NCI-H2196 (cell line): ENCODE data around the gene KCTD7.
"Not testable (repeated sequence)": the region's sequence is repeated elsewhere in the genome, so short reads cannot be mapped to it uniquely, and the experiment has no call there.

ENCODE experiments used
- DNase-seq: peaks from one replicate; lab custom pipeline; 2025; ENCODE audit not compliant: unreplicated experiment; lab: John Stamatoyannopoulos, UW

The KCTD7 gene

DNA sequence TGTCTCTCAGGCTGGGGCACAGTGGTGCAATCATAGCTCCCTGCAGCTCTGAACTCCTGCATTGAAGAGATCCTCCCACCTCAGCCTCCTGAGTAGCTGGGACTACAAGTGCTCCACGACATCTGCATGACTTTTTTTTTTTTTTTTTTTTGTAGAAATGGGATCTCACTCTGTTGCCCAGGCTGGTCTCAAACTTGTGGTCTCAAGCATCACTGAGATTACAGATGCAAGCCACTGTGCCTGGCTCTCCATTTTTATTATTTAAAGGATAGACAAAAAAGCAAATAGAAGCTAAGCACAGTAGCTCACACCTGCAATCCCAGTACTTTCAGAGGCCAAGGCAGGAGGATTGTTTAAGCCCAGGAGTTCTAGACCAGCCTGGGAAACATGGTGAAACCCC is 13.0 kb upstream of the KCTD7 start:
- DNase-seq: no peak

DNA sequence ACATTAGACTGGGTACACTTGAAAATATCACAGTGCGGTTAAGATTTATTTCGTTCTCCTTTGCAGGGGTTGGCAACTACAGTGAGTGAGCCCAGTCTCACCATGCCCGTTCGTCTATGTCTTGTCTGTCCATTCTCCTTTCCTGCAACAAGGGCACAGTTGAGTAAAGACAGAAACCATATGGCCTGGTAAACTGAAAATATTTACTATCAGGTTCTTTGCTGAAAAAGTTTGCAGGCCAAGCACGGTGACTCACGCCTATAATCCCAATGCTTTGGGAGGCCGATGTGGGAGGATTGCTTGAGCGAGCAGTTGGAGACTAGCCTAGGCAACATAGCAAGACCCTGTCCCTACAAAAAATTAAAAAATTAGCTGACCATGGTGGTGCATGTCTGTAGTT is 11.4 kb upstream of the KCTD7 start:
- DNase-seq: no peak

DNA sequence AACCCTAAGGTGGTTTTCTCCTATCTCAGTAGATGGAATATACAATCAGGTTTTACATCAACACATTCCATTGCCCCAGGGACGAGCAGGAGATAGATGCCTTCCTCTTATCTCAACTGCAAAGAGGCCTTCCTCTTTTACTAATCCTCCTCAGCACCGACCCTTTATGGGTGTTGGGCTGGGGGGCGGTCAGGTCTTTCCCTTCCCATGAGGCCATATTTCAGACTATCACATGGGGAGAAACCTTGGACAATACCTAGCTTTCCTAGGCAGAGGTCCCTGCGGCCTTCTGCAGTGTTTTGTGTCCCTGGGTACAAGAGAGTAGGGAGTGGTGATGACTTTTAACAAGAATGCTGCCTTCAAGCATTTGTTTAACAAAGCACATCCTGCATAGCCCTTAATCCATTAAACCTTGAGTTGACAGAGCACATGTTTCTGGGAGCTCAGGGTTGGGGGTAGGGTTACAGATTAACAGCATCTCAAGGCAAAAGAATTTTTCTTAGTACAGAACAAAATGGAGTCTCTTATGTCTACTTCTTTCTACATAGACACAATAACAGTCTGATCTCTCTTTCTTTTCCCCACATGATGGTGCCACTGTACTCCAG is 9.2 kb upstream of the KCTD7 start:
- not testable (repeated sequence) for DNase-seq

DNA sequence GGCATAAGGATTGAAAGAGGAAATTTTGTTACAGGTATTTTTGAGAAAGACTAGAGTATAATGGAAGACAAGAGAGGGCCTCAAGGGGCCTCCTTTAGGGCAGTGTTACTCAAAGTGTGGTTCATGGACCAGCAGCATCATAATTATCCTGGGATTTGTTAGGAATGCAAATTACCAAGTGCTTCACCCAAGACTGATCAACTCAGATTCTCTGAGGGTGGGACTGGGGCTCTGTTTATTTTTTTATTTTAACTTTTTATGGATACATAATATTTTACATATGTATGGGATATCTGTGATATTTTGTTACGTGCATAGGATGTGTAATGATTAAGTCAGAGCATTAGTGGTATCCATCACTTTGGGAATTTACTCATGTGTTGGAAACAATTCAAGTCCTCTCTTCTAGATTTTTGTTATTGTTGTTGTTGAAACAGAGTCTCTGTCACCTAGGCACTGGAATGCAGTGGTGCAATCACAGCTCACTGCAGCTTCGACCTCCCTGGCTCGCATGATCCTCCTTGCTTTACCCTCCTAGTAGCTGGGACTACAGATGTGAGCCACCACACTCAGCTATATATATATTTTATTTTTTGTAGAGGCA is 2.2 kb upstream of the KCTD7 start:
- no peak for DNase-seq

DNA sequence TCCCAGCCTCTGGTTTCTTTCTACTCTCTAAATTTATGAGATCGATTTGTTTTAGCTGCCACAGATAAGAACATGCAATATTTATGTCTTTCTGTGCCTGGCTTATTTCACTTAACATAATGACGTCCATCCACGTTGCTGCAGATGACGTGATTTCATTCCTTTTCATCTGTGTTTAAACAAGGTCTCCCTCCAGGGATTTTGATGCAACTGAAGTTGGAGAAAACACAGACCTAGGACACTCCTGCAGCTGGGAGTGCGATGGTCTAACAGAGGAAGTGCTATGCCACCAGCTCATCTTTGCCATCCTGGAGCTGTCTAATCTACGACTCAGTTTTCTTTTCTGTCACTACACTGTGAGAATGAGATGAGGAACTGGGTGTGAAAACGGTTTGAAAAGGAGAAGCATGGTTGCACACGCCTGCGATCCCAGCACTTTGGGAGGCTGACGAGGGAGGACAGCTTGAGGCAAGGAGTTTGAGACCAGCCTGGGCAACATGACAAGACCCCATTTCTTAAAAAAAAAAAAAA is 1.5 kb upstream of the KCTD7 start:
- DNase-seq: no peak

DNA sequence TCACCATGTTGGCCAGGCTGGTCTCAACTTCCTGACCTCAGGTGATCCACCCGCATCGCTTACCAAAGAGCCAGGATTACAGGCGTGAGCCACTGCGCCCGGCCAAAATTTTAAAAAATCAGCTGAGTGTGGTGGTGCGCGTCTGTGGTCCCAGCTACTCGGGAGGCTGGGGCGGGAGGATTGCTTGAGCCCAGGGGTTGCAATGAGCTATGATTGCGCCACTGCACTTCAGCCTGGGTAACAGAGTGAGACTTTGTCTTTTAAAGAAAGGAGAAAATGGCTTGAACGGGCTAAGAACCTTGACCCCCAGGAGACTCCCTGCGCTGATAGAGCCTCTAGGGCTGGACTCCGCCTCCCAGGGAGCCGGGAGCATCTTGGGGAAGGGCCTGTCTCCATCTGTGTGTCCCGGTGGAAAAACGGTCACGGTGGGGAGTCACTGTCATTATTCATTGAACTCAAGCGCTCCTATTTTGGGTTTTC is 760 bp upstream of the KCTD7 start:
- DNase-seq: no peak

DNA sequence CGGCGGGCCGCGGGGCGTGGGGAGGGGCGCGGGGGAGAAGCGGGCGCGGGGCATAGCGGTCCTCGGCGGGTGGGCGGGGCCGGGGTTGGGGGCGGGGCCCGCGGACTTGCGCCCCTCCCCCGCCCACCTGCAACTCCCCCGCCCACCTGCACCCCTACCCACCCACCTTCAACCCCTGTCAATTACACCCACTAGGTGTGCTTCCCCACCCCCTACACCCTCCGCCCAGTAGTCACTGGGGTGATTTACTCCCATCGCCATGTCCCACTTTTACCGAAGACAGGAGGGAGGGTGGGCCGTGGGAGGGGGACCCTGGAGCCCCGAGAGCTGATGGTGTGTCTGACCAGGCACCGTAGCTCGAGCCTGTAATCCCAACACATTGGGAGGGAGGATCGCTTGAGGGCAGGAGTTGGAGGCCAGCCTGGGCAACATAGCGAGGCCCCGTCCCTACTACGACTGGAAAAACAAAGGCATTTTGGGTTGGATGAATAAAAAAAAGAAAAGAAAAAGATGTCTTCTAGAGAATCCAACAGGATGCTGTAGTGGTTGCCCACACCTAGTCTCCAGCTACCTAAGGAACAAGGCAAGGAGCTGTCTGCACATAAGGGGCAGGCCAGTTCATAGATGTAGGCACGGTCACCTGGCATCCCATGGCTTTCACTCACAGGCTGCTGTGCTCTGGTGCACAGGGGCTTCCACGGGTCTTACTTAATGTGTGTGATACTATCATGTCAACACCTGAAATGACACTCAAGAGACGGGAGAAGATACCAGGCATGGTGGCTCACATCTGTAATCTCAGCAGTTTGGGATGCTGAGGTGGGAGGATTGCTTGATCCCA is 761 bp downstream of the KCTD7 start:
- DNase-seq: no peak

DNA sequence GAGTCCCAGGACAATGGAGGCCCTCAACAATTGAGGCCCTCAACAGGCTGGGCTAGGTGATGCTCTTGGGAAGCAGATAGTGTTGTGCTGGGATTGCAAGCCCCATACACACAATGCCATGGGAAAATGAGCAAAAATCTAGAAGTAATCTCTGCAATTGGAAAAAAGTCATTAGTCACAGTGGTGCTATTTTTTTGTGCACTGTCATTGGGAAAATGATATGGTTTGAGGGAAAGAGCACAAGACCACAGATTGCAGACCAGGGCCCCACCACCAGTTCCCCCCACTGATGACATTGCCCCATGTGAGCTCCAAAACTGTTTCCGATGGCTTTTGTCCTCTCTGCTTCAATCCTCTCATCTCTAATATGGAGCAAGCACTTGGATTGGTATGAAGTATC is 1.9 kb downstream of the KCTD7 start:
- DNase-seq: no peak

DNA sequence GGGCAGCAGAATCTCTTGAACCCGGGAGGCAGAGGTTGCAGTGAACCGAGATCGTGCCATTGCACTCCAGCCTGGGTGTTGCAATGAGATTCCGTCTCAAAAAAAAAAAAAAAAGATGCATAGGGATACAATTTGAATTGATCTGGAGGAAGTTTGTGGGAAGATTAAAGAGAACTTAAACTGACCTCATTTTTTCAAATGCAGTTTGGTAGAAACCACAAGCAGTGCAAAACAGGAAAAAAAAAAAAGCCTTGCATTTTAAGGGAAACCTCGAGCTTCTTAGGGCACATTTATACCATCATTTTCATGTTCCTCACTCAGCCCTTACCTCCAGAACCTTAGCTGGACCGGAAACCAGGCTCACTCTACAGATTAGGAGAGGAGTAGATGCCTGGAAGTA is 2.8 kb downstream of the KCTD7 start:
- no peak for DNase-seq

DNA sequence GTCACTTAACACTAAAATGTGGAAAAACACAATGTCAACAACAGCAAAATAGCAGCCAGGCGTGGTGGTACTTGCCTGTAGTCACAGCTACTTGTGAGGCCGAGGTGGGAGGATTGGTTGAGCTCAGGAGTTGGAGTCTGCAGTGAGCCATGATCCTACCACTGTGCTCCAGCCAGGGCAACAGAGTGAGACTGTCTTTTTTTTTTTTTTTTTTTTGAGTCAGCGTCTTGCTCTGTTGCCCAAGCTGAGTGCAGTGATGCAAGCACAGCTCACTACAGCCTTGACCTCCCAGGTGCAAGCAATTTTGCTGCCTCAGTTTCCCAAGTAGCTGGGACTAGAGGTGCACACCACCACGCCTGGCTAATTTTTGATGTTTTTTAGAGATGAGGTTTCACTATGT is 6.1 kb downstream of the KCTD7 start:
- no peak for DNase-seq

DNA sequence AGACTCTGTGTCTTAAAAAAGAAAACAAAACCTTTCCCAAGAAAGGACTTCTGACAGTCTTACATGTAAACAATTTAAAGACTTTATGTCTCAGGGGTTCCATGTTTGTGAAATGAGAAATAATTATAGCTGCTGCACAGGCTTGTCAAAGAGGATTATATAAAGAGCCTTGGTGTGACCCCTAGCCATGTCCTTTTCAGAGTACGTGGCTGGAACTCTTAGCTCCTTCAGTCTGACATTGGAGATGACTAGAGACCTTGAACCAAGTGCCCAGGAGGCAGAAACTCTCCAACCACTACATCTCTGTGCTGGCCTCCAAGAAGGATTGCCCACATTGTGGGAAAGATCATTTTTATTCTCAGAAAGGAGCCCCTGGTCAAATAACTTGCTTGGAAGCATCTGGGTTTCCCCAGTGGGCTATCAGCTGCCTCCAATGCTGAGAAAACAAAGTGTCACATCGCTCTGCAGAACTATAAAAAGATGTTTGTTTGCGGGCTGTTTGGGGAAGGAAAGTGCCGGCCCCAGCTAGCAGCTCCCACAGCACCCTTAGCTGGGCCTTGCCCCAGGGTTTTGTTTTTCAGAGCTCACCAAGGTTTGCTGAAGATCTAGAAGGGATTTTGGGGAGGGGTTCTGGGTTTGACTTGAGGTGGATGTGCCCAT is 6.8 kb downstream of the KCTD7 start:
- not testable (repeated sequence) for DNase-seq

DNA sequence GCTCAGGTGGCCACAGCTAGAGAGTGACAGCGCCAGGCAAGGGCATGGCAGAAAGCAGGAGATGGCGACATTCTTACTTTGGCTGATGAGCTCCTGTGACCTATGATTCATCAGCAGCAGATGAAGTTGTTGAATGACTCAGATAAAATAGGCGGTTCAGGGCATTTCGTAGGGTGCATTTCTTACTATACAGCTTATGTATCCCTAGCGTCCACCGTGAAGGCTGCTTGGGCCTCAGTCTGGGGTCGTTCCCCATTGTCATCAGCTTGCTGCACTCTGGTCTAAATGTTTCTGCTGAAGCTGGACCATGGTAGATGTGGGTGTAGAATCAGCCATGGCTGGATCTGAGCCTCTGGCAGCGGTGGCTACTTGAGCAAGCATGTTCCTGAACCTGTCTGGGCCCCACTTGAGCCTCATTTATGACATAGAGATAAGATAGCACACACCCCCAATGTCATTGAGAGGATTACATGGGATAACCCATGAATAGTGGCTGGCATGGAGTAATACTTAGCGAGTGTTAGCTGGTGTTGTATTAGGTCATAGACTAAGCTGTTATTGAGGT is 7.4 kb downstream of the KCTD7 start:
- DNase-seq: not testable (repeated sequence)

DNA sequence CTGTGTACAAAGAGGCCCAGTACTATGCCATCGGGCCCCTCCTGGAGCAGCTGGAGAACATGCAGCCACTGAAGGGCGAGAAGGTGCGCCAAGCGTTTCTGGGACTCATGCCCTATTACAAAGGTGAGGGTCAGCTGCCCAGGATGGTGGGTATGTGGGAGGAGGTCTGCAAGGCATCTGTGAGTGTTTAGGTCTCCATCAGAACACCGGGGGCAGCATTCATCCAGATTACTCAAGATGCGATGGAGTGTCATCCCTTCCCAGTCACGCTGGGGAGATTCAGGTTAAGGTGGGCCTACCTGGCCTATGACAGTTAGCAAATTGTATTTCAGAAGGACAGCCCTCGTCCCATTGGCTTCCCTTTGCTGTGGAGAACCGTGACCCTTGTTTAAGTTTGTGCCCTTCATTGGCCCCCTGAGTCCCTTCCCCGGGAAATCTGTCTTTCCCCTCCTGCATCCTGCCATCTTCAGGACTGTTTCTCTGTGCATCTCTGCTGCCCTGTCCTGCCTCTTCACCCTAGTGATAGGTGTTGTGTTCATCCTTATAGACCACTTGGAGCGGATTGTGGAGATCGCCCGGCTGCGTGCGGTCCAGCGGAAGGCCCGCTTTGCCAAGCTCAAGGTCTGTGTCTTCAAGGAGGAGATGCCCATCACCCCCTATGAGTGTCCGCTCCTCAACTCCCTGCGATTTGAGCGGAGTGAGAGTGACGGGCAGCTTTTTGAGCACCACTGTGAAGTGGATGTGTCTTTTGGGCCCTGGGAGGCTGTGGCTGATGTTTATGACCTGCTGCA is 9.8 kb downstream of the KCTD7 start:
- DNase-seq: no peak

DNA sequence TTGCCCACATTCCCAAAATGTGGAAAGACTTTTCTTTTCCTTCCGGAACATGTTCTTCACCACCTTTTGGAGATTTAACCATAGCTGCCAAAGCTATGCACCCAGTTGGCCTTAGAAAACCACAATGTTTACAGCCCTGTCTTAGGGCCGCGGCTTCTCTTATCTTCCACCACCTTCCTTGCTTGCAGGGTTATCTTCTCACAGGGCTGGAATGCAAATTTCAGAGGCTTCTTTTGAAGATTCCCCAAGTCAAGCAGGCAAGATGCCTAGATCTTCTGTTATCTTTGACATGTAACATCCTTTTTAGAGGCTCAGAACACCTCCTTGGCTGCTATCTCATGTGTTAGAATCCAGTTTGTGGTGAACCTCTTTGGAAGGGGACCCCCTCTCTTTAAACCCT is 11.1 kb downstream of the KCTD7 start:
- no peak for DNase-seq

DNA sequence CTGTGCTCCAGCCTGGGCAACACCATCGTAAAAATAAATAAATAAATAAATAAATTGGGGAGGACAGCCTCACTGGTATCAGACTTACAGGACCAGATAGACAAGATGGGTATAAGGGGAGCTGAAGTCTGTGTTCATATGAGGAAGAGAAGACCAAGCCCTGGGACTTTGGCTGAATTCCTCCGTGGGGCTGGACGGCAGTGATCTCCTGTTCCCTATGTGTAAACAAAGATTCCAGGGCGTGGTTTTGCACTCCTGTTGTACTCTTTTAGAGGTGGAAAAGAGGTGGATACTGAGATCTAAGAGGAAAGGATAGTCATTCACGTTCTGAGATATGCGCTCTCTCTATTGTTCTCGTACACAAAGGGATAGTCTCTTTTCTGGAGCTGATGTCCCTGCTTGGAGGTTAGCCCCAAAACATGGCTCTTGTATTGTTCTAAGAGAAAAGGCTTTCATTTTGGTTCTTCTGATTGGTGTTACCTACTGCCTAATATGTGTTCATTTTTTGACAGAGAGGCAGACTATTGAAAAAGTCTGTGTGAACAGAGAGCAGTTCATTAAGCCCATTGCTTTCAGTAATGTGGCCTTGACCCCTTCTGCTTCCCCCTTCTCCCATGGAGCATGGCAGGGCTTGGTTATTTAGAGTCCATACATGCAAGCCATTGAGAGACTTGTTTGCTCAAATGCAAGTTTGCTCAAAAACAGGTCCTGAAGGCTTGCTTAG is 12.3 kb downstream of the KCTD7 start:
- no peak for DNase-seq

DNA sequence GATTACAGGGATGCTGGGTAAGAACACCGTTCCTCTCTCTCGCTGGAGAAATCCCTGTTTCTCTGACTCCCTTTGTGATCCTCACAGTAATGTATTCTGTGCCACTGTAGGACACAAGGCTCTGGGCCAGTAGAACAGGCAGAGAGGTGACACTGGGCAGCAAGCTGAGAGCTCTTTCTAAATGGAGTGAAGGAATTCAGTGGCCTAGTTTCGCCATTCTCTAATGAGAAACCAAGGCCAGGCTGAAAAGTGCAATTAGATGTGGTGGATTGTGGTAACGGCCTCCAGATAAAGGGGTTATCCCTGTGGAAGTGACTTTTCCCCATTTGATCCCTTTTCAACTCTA is 12.8 kb downstream of the KCTD7 start:
- DNase-seq: no peak

DNA sequence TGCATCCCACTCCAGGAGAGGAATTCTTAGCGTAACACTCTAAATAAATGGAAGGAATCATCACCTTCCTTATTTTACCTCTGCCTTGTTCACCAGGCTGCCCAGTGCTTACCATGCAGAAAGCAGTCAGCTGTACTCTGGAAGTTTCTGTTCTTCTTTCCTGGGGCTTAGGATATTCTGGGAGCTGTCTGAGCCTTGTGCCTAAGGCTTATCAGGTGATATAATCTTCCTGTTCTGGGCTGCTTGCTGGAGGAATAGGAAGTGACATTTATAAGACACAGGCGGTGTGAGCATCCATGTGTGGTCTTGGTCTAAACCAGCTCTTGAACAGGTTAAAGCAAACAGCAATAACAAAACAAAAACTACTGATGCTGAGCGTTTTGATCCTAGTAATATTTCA is 13.5 kb downstream of the KCTD7 start:
- no peak for DNase-seq

DNA sequence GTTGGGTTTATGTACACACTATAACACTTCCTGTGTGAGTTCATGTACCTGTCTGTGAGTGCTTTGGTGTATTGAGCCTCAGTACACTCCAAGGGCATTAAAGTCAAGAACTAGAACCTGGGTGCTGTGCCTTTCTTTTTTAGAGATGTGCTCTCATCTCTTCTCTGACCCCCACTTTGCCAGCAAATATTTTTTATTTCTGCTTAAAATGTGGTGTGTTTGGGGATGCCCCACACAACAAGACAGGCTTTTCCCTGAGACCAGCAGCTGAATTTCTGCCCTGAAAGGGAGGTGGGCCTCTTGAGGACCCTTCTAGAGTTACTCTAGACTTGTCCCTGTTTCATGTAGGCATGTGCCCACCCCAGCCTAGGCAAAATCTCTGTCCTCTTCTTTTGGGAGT is 14.3 kb downstream of the KCTD7 start:
- no peak for DNase-seq

DNA sequence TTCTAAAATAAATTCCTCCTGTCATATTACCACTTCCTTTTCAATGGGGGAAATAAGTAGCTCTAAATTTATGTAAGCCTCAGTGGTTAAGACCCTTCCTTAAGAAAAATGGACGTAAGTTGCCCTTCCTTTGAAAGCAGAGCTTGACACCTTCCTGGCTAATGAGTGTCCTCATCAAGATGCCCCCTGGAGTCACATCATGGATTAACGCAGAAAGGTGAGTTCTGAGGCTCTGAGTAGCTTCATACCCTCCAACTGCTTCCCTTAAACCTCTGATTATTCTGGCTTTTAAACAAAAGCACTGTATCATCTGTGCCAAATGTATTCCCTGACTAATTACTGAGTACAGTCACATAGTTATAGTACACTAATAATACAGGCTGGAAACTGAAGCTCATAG is 14.7 kb downstream of the KCTD7 start:
- no peak for DNase-seq

DNA sequence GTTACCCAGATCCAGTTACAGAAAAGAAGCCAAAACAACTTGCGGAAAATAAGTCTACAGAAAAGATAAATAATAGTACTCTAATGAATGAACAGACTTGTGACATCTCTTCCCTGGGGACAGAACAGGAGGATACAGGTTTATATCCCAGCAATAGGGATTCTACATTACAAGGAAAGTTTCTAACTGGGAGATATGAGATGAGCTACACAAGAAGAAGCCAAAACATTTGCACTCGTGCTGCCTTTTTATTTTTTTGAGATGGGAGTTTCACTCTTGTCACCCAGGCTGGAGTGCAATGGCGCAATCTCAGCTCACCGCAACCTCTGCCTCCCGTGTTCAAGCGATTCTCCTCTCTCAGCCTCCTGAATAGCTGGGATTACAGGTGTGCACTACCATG is 22.3 kb downstream of the KCTD7 start:
- not testable (repeated sequence) for DNase-seq
